Measurements from ENCODE around the gene KRTAP5-2.
A peak's percentile ranks its signal among the peaks of the same experiment; 100 is the strongest.

Gene KRTAP5-2

GRCh38 chr11:1553808-1554594, 44.1 kb downstream of the KRTAP5-2 start:
- DNase-seq = peak in 1 of 2 donors; percentile 8

- DNase-seq = no peak
Observed at GRCh38 chr11:1549338-1550330, 48.5 kb downstream of the KRTAP5-2 start.

GRCh38 chr11:1548221-1549070, 49.6 kb downstream of the KRTAP5-2 start:
- peak in 1 of 2 donors; percentile 4 for DNase-seq

- DNase-seq = peak in 1 of 2 donors; percentile 11
Observed at GRCh38 chr11:1547467-1548098, 50.5 kb downstream of the KRTAP5-2 start.
